ENCODE results near the gene SMOC2. TPM values are rescaled to one million over a fixed set of nuclear protein-coding genes. Genes with fewer than 3 reads are reported as not detected.

SMOC2 gene
- total and polyA plus RNA-seq, 12 donors: 3.0 to 32.0 (median 10.5) TPM

DNA sequence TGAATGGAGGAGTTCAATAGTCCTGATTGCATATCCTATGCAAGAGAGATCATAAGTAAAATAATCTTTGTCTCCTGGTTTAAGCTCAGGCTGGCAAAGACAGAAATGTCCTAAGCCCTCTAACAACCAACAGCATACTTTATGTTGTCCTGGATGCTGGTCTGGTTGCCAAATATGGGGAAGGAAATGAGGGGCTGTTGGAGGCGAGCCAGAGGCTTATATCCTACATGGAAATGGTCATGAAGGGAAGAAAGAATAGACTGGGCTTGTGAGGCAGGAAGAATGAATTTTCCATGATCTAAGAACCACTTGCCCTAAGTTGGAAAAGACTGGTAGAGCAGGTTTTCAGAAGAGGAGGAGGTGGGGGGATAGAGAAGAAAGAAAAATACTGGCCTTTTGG, 237.1 kb downstream of the SMOC2 start:
- no peaks in the 10 kb centered on the region for H3K27me3 ChIP-seq
- no peak for DNase-seq
- WGBS, 4 donors: 46 to 54% (median 48%) methylated on average over 1 of the region's 1 CpG
- TF ChIP-seq, protein P1, sequence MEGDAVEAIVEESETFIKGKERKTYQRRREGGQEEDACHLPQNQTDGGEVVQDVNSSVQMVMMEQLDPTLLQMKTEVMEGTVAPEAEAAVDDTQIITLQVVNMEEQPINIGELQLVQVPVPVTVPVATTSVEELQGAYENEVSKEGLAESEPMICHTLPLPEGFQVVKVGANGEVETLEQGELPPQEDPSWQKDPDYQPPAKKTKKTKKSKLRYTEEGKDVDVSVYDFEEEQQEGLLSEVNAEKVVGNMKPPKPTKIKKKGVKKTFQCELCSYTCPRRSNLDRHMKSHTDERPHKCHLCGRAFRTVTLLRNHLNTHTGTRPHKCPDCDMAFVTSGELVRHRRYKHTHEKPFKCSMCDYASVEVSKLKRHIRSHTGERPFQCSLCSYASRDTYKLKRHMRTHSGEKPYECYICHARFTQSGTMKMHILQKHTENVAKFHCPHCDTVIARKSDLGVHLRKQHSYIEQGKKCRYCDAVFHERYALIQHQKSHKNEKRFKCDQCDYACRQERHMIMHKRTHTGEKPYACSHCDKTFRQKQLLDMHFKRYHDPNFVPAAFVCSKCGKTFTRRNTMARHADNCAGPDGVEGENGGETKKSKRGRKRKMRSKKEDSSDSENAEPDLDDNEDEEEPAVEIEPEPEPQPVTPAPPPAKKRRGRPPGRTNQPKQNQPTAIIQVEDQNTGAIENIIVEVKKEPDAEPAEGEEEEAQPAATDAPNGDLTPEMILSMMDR (IDR thresholded peaks at IDR 0.05): no peak
- H3K4me3 ChIP-seq: no peak overlapping the region
- H3K36me3 ChIP-seq (replicated peaks in 1 of 2): no peaks in the 10 kb centered on the region
- intact Hi-C loops (cut with DNase I): no loop called here
- no peaks in the 10 kb centered on the region for H3K9me3 ChIP-seq (replicated peaks in 1 of 3)
- H3K27ac ChIP-seq: no peak overlapping the region
- no peaks in the 10 kb centered on the region for H3K4me1 ChIP-seq (replicated peaks in 1 of 2)

DNA sequence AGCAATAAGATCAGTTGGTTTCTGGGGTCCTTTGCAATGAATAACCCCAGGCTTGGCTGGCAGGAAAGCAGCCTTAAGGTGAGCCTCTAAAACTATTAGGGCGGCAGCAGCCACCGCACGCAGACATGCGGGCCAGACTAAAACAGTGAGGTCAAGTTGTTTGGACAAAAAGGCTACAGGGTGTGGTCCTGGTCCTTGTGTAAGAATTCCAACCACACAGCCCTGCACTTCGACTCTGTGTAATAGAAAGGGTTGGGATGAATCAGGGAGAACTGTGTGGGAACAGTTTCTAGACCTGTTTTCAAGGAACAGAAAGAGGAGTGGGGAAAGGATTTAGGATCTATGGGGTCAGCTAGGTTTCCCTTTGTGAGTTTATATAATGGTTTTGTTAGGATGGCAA, 237.6 kb downstream of the SMOC2 start:
- Histone ChIP-seq H3K27ac (no peak overlapping the region), H3K9me3 (replicated peaks in 1 of 3) (no peaks in the 10 kb centered on the region), H3K27me3 (no peaks in the 10 kb centered on the region), H3K4me1 (replicated peaks in 1 of 2) (no peaks in the 10 kb centered on the region), H3K36me3 (replicated peaks in 1 of 2) (no peaks in the 10 kb centered on the region), H3K4me3 (no peak overlapping the region)
- no peak for TF ChIP-seq POLR2A (IDR thresholded peaks at IDR 0.05)
- TF ChIP-seq, protein P1 (IDR thresholded peaks at IDR 0.05): no peak
- intact Hi-C loops (cut with DNase I): no loop called here
- peak in 1 of 7 donors; percentile 20 for DNase-seq
- 61 to 69% (median 66%) methylated on average over 5 of the region's 5 CpGs for WGBS, 4 donors

DNA sequence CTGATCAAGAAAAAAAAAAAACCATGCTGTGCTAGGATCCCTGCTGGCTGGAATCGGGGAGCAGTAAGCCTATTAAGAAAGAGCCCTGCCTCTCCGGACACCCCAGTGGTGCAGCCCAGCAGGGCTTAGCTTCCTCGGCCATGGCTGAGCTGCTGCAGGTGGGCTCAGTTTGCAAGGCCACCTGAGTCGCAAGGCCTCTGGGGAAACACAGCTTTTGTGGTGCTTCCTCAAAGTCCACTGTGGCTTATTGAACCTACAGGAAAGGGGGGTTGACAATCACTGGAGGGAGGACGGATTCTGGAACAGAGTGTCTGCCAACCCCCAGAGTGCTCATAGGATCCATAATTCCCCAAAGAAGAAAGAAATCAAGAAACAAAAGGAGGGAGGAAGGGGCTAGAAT, 240.8 kb downstream of the SMOC2 start:
- intact Hi-C loops (cut with DNase I): no loop called here
- WGBS, 4 donors: 64 to 86% (median 75%) methylated on average over 3 to 5 of the region's 5 CpGs

DNA sequence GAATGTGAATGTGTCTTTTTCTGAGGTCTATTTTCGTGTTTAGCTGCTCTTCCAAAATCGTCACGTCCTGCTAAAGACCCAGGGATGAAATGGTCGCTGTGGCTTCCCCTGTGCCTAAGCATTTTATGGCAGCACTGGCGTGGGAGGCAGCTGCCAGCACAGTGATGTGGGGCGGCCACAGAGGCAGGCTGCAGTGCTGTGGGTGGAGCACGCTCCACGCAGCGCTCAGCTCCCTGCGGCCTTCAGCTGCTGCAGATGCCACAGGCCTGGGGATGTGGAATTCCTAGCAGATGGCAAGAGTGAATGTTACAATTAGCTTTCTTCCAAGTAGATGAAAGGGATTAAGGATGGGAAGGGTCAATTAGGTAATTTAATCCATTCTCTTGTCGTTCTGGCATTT, 242.6 kb downstream of the SMOC2 start:
- no peaks in the 10 kb centered on the region for H3K9me3 ChIP-seq (replicated peaks in 1 of 3)
- H3K27me3 ChIP-seq: no peaks in the 10 kb centered on the region
- H3K4me3 ChIP-seq: no peak overlapping the region
- intact Hi-C loops (cut with DNase I): no loop called here
- H3K27ac ChIP-seq: no peak overlapping the region
- no peak for TF ChIP-seq POLR2A (IDR thresholded peaks at IDR 0.05)
- TF ChIP-seq, protein P1 (IDR thresholded peaks at IDR 0.05): no peak
- peak in 1 of 7 donors; percentile 18 for DNase-seq
- no peaks in the 10 kb centered on the region for H3K4me1 ChIP-seq (replicated peaks in 1 of 2)
- H3K36me3 ChIP-seq (replicated peaks in 1 of 2): no peaks in the 10 kb centered on the region
- 48 to 67% (median 57%) methylated on average over 8 to 11 of the region's 11 CpGs for WGBS, 4 donors

More for the DNA sequence above, 240.8 kb downstream of the SMOC2 start:
- Histone ChIP-seq H3K27ac (no peak overlapping the region), H3K36me3 (replicated peaks in 1 of 2) (no peaks in the 10 kb centered on the region), H3K4me1 (replicated peaks in 1 of 2) (no peaks in the 10 kb centered on the region), H3K9me3 (replicated peaks in 1 of 3) (no peaks in the 10 kb centered on the region), H3K4me3 (no peak overlapping the region), H3K27me3 (no peaks in the 10 kb centered on the region)
- TF ChIP-seq, protein P1 (IDR thresholded peaks at IDR 0.05): no peak
- TF ChIP-seq POLR2A (IDR thresholded peaks at IDR 0.05): no peak
- DNase-seq: no peak
